ENCODE data around the gene THAP12.

THAP12 gene

DNA sequence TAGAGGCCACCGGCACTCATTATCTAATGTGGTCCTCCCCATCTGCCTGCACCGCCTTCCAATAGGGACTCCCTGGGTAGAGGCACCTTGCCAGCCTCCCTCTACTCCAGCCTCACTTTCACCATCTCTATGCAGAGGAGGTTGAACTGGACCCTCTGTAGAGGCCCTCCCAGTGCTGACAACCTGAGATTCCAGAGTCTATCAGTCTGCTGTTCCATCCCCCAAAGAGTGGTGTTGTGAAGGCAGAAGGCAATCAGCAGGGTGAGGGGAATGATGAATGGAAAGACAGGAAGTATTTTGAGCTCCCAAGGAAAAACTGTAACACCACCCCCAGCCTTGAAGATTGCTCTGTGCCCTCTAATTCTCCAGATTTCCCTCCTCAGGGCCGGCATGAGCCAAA, 77.9 kb downstream of the THAP12 start:
- H3K4me3 ChIP-seq (ENCODE audit: low read depth, low read length), result no peak overlapping the region
- TF ChIP-seq, protein P1, sequence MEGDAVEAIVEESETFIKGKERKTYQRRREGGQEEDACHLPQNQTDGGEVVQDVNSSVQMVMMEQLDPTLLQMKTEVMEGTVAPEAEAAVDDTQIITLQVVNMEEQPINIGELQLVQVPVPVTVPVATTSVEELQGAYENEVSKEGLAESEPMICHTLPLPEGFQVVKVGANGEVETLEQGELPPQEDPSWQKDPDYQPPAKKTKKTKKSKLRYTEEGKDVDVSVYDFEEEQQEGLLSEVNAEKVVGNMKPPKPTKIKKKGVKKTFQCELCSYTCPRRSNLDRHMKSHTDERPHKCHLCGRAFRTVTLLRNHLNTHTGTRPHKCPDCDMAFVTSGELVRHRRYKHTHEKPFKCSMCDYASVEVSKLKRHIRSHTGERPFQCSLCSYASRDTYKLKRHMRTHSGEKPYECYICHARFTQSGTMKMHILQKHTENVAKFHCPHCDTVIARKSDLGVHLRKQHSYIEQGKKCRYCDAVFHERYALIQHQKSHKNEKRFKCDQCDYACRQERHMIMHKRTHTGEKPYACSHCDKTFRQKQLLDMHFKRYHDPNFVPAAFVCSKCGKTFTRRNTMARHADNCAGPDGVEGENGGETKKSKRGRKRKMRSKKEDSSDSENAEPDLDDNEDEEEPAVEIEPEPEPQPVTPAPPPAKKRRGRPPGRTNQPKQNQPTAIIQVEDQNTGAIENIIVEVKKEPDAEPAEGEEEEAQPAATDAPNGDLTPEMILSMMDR (IDR thresholded peaks at IDR 0.05; ENCODE audit: low read depth, low read length), result no peak

Data from WI38 (cell line).